ENCODE data around the gene MACROD2.

Gene MACROD2

GRCh38 chr20:14555676-14556075 is 560.4 kb downstream of the MACROD2 start:
- no peak overlapping the region for H3K27ac ChIP-seq
- ChIA-PET CTCF (no interaction called here), POLR2A (ENCODE audit: low non-redundant PET) (no interaction called here)
- DNase-seq (ENCODE audit: low spot score): no peak
- TF ChIP-seq CTCF (conservative IDR thresholded peaks at IDR 0.05; ENCODE audit: low read depth): no peak

GRCh38 chr20:14556206-14556605 is 560.9 kb downstream of the MACROD2 start:
- ChIA-PET CTCF (interaction anchor here (1.1 kb wide), 1 partner anchor 219 kb away, joined by 4 read pairs; the partner anchor contains the start of gene FLRT3), POLR2A (ENCODE audit: low non-redundant PET) (no interaction called here)
- TF ChIP-seq CTCF (conservative IDR thresholded peaks at IDR 0.05; ENCODE audit: low read depth): no peak
- no peak for DNase-seq (ENCODE audit: low spot score)
- no peak overlapping the region for H3K27ac ChIP-seq

- no peak for TF ChIP-seq CTCF (conservative IDR thresholded peaks at IDR 0.05; ENCODE audit: low read depth)
Measured at GRCh38 chr20:14559612-14560011, 564.3 kb downstream of the MACROD2 start.

GRCh38 chr20:14561741-14562221 is 566.5 kb downstream of the MACROD2 start:
- H3K27ac ChIP-seq: no peak overlapping the region
- ChIA-PET CTCF (interaction anchor here (1.0 kb wide), 1 partner anchor 224 kb away, joined by 3 read pairs; no protein-coding TSS in a partner anchor), POLR2A (ENCODE audit: low non-redundant PET) (no interaction called here)
- no peak for TF ChIP-seq CTCF (conservative IDR thresholded peaks at IDR 0.05; ENCODE audit: low read depth)
- DNase-seq (ENCODE audit: low spot score): no peak

More at GRCh38 chr20:14559612-14560011, 564.3 kb downstream of the MACROD2 start:
- ChIA-PET CTCF (no interaction called here), POLR2A (ENCODE audit: low non-redundant PET) (no interaction called here)
- H3K27ac ChIP-seq: no peak overlapping the region
- DNase-seq (ENCODE audit: low spot score): no peak

- ChIA-PET CTCF (no interaction called here), POLR2A (ENCODE audit: low non-redundant PET) (no interaction called here)
- DNase-seq (ENCODE audit: low spot score): no peak
- TF ChIP-seq CTCF (conservative IDR thresholded peaks at IDR 0.05; ENCODE audit: low read depth): no peak
- H3K27ac ChIP-seq: no peak overlapping the region
Measured at GRCh38 chr20:14562981-14563380, 567.7 kb downstream of the MACROD2 start.

- TF ChIP-seq CTCF (conservative IDR thresholded peaks at IDR 0.05; ENCODE audit: low read depth): no peak
- ChIA-PET CTCF (interaction anchor here (0.7 kb wide), 2 partner anchors 22 to 53 kb away, joined by 6 to 8 read pairs; no protein-coding TSS in a partner anchor), POLR2A (ENCODE audit: low non-redundant PET) (no interaction called here)
- no peak overlapping the region for H3K27ac ChIP-seq
- no peak for DNase-seq (ENCODE audit: low spot score)
Measured at GRCh38 chr20:14566505-14566904, 571.2 kb downstream of the MACROD2 start.
